Kidney (tissue), 14 donors: Measurements from ENCODE around the gene GSTK1. TPM values are rescaled to one million over a fixed set of nuclear protein-coding genes. Genes with fewer than 3 reads are reported as not detected.

Experiments used
- DNase-seq, 5 donors: peaks; one replicate each; pipeline ENCODE4 v3.0.0-alpha.2; 2013 to 2020
- FAIRE-seq: peaks from 2 replicates; lab custom pipeline; 2012; peaks lifted over from hg19 to GRCh38; lab: Jason Lieb, UNC
- H3K27ac ChIP-seq, 2 donors: one replicate each; pipeline ENCODE4 v1.7.0; 2013; ENCODE audit warnings: low read depth in 2 of 2, low read length in 2 of 2, inconsistent platforms in 1 of 2
- H3K27me3 ChIP-seq: one replicate; pipeline ENCODE4 v1.7.1; 2013; ENCODE audit warnings: low read length, inconsistent platforms; ENCODE audit not compliant: control insufficient read depth, insufficient read depth
- H3K36me3 ChIP-seq, 3 donors: one replicate each; pipeline versions ENCODE4 v1.7.0 to v1.7.1; 2013; ENCODE audit warnings: low read length in 3 of 3, control low read depth in 1 of 3, inconsistent platforms in 1 of 3; ENCODE audit not compliant: insufficient read depth in 3 of 3, control insufficient read depth in 2 of 3
- H3K4me1 ChIP-seq, 3 donors: one replicate each; pipeline versions ENCODE4 v1.7.0 to v1.7.1; 2013; ENCODE audit warnings: low read length in 3 of 3, inconsistent platforms in 1 of 3, low read depth in 1 of 3; ENCODE audit not compliant: control insufficient read depth in 2 of 3, insufficient read depth in 2 of 3
- H3K4me3 ChIP-seq, 3 donors: one replicate each; pipeline versions ENCODE4 v1.7.0 to v1.8.1; 2013; ENCODE audit warnings: low read length in 3 of 3, control low read depth in 1 of 3, inconsistent platforms in 1 of 3
- H3K9ac ChIP-seq, 3 donors: one replicate each; pipeline versions ENCODE4 v1.7.0 to v1.7.1; 2013; ENCODE audit warnings: low read length in 3 of 3, control low read depth in 1 of 3, inconsistent platforms in 1 of 3
- H3K9me3 ChIP-seq, 3 donors: one replicate each; pipeline versions ENCODE4 v1.7.0 to v1.7.1; 2013; ENCODE audit warnings: low read length in 3 of 3, control low read depth in 1 of 3, inconsistent platforms in 1 of 3; ENCODE audit not compliant: control insufficient read depth in 2 of 3, insufficient read depth in 1 of 3
- intact Hi-C: fragments of 100-400 bp; cut with DNase I; formaldehyde crosslinking; loops from one replicate; pipeline ENCODE4 v1.11.1; 2022
- polyA plus RNA-seq: library from polyadenylated mRNA; stranded (reverse); fragments of 350-450 nt; fragmentation: Illumina TruSeq; extraction: RNeasy Lipid Tissue Mini Kit (QIAGEN cat#74804); gene quantifications from one replicate; pipeline ENCODE4 v1.2.3, GENCODE V29; 2014; ENCODE audit warnings: low read depth, low replicate concordance; ENCODE audit not compliant: insufficient read depth
- total RNA-seq: library from RNA; stranded (reverse); fragmentation: NEBNext Ultra II Directional; extraction: Animal tissue kit (Norgen Biotek cat#: 25700); gene quantifications from one replicate; pipeline ENCODE4 v1.2.1, GENCODE V29; 2021
- TF ChIP-seq, protein P1 (sequence below): IDR thresholded peaks from 3 replicates; pipeline ENCODE4 v1.5.1; 2012; ENCODE audit warnings: mild to moderate bottlenecking, moderate library complexity, borderline replicate concordance; ENCODE audit not compliant: insufficient read depth; ENCODE audit errors: extremely low read depth
- donor health status: control.
- donor health status: control.
- donor health status: control.
- donor health status: control.
- donor health status: control.
- donor health status: DM: yes; HTN: yes; CAD: no.
- donor health status: Normal renal cell carcinoma (clear cell type).

Gene GSTK1
- total and polyA plus RNA-seq, 2 donors from 2014 or later = 176 to 469 TPM

DNA sequence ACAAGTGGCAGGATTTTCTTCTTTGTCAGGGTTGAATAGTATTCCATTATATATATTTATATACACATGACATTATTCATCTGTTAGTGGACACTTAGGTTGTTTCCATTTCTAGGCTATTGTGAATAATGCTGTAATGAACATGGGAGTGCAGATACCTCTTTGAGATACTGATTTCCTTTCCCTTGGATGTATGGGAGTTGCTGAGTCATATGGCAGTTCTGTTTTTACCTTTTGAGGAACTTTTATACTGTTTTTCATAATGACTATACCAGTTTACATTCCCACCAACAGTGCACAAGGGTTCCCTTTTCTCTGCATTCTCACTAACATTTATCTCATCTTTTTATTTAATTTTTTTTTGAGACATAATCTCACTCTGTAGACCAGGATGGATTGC lies 50.9 kb downstream of the GSTK1 start:
- no peak overlapping the region for H3K27ac ChIP-seq
- intact Hi-C loops = no loop called here
- H3K36me3 ChIP-seq = no peaks in the 10 kb centered on the region
- no peaks in the 10 kb centered on the region for H3K4me1 ChIP-seq
- TF ChIP-seq, protein P1, sequence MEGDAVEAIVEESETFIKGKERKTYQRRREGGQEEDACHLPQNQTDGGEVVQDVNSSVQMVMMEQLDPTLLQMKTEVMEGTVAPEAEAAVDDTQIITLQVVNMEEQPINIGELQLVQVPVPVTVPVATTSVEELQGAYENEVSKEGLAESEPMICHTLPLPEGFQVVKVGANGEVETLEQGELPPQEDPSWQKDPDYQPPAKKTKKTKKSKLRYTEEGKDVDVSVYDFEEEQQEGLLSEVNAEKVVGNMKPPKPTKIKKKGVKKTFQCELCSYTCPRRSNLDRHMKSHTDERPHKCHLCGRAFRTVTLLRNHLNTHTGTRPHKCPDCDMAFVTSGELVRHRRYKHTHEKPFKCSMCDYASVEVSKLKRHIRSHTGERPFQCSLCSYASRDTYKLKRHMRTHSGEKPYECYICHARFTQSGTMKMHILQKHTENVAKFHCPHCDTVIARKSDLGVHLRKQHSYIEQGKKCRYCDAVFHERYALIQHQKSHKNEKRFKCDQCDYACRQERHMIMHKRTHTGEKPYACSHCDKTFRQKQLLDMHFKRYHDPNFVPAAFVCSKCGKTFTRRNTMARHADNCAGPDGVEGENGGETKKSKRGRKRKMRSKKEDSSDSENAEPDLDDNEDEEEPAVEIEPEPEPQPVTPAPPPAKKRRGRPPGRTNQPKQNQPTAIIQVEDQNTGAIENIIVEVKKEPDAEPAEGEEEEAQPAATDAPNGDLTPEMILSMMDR = no peak
- no peaks in the 10 kb centered on the region for H3K9me3 ChIP-seq
- DNase-seq (no peak), FAIRE-seq (no peak)
- no peak overlapping the region for H3K4me3 ChIP-seq
- H3K9ac ChIP-seq = no peak overlapping the region
- H3K27me3 ChIP-seq = no peaks in the 10 kb centered on the region

DNA sequence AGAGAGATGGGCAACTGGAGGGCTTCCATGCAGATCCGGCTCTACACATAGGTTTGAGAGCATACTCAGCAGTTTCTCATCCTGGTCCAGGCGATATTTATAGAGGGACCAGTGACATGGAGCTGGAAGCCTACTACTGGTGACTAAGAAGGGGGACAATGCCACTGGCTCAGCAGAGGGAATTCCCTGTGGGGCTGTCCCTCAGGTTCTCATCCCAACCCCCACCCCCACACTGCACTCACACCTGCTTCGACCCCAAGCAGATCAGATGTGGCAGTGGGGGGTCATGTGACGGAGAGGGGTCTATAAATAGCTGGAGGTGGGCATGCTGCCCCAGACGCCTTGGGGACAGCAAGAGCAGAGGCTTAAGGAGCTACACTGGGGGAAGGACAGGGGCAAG lies 52.5 kb downstream of the GSTK1 start, which contains the start of gene CLCN1:
CLCN1 (plus strand) TSS at position 336 of the 400 bp plus-strand sequence. CDS start 102 bp downstream, outside the sequence.
- Histone ChIP-seq H3K4me1 (no peaks in the 10 kb centered on the region), H3K27me3 (no peaks in the 10 kb centered on the region), H3K4me3 (no peak within 1 kb of the TSS), H3K9ac (no peak within 1 kb of the TSS), H3K27ac (no peak within 1 kb of the TSS), H3K9me3 (no peaks in the 10 kb centered on the region), H3K36me3 (no peaks in the 10 kb centered on the region)
- no peak for DNase-seq
- intact Hi-C loops = no loop called here
- no peak for FAIRE-seq
- TF ChIP-seq, protein P1 = no peak

DNA sequence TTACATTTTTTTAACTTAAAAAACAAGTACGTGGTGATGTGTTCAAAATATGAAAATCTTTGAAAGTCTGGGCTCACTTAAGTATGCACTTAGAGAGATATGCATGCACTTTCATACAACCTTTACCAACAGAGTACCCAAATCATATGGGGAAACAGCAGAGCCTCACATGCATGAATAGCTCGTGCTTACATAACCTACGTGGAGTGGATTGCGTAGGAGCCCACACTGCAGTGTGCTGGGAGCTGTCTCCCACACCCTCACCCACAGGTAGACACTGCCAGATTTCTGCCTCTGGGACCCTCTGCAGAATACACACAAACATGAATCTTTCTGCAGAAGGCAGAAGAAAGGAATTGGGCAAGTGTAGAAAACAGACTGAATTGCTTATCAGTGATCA lies 53.3 kb downstream of the GSTK1 start:
- no peaks in the 10 kb centered on the region for H3K4me1 ChIP-seq
- FAIRE-seq = no peak
- H3K4me3 ChIP-seq = no peak overlapping the region
- TF ChIP-seq, protein P1 = no peak
- H3K27me3 ChIP-seq = no peaks in the 10 kb centered on the region
- DNase-seq = no peak
- intact Hi-C loops = no loop called here
- no peaks in the 10 kb centered on the region for H3K9me3 ChIP-seq
- H3K36me3 ChIP-seq = no peaks in the 10 kb centered on the region
- H3K9ac ChIP-seq = no peak overlapping the region
- H3K27ac ChIP-seq = no peak overlapping the region

DNA sequence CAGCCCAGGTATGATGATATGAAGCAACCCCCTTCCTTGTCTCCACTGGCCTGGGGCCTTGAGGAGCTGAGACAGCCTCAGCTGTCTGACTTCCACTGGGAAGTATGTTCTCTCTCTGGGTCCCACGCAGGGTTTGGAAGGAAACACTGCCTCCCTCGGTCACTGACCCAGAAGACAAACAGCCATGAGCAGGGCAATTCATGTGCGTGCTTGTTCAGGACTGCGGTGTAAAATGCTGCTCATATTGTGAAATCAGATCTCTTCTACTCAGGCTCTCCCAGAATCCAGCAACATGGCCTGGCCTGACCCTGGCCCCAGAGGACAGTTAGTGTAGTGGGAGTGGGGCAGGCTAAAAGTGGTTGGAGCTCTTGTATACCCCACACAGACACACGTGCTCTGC lies 55.4 kb downstream of the GSTK1 start:
- no peaks in the 10 kb centered on the region for H3K27me3 ChIP-seq
- H3K4me3 ChIP-seq = no peak overlapping the region
- TF ChIP-seq, protein P1 = no peak
- intact Hi-C loops = no loop called here
- no peak overlapping the region for H3K27ac ChIP-seq
- H3K9me3 ChIP-seq = no peaks in the 10 kb centered on the region
- H3K9ac ChIP-seq = no peak overlapping the region
- FAIRE-seq (no peak), DNase-seq (peak in 3 of 5 donors; percentile 30 to 46 (median 41))
- H3K36me3 ChIP-seq = no peaks in the 10 kb centered on the region
- H3K4me1 ChIP-seq = peaks cover 0 to 2% (median 0%) of the 10 kb centered on the region in 3 donors
